DND-41 (cell line): ENCODE measurements around the gene PBLD.

Experiments used
- EZH2 ChIP-seq: IDR thresholded peaks from 3 replicates; pipeline ENCODE4 v1.6.1; 2012; ENCODE audit warnings: borderline replicate concordance, low read depth, mild to moderate bottlenecking, moderate library complexity, low read length, inconsistent platforms; ENCODE audit not compliant: severe bottlenecking
- TF ChIP-seq, protein P1 (sequence below): IDR thresholded peaks from 2 replicates; pipeline ENCODE4 v1.5.1; 2012; ENCODE audit warnings: borderline replicate concordance, low read length, moderate library complexity, mild to moderate bottlenecking; ENCODE audit not compliant: poor library complexity, severe bottlenecking; ENCODE audit errors: extremely low read depth

DNA sequence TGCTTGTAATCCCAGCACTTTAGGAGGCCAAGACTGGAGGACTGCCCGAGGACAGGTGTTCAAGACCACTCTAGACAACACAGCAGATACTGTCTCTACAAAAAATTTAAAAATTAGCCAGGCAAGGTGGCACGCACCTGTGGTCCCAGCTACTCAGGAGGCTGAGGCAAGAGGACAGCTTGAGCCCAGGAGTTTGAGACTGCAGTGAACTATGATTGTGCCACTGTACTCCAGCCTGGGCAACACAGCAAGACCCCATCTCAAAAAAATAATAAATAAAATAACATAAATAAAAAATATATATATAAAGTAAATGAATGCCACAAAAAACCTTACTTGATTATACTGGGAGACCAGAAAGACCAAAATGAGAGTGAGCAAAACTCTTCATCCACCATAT is 20.8 kb upstream of the PBLD start:
- TF ChIP-seq EZH2 = no peak
- TF ChIP-seq, protein P1, sequence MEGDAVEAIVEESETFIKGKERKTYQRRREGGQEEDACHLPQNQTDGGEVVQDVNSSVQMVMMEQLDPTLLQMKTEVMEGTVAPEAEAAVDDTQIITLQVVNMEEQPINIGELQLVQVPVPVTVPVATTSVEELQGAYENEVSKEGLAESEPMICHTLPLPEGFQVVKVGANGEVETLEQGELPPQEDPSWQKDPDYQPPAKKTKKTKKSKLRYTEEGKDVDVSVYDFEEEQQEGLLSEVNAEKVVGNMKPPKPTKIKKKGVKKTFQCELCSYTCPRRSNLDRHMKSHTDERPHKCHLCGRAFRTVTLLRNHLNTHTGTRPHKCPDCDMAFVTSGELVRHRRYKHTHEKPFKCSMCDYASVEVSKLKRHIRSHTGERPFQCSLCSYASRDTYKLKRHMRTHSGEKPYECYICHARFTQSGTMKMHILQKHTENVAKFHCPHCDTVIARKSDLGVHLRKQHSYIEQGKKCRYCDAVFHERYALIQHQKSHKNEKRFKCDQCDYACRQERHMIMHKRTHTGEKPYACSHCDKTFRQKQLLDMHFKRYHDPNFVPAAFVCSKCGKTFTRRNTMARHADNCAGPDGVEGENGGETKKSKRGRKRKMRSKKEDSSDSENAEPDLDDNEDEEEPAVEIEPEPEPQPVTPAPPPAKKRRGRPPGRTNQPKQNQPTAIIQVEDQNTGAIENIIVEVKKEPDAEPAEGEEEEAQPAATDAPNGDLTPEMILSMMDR = no peak
